PC-9 (cell line): ENCODE measurements around the gene ATP5MC2. TPM values are rescaled to one million over a fixed set of nuclear protein-coding genes. Genes with fewer than 3 reads are reported as not detected.
A peak's percentile ranks its signal among the peaks of the same experiment; 100 is the strongest.

ENCODE experiments used
- BruUV-seq: library from RNA; stranded (reverse); fragments of 400-500 nt; replicated peaks from 2 replicates; lab custom pipeline; 2021; lab: Mats Ljungman, UMichigan
- CTCF ChIA-PET: fragments of 300-600 bp; sonication (Branson Sonifier 250); formaldehyde crosslinking; loops from one replicate; lab custom pipeline; 2022; ENCODE audit warnings: antibody characterized with exemption; lab: Charles Lee
- POLR2A ChIA-PET: fragments of 300-600 bp; sonication (Branson Sonifier 250); formaldehyde crosslinking; loops from one replicate; lab custom pipeline; 2022; ENCODE audit warnings: antibody characterized with exemption; ENCODE audit not compliant: unreplicated experiment; lab: Charles Lee
- DNase-seq, 2 experiments: peaks; one replicate each; pipeline versions ENCODE4 v3.0.0 to v3.0.0-alpha.2; 2015 to 2022; ENCODE audit warnings: mixed read lengths in 1 of 2
- H2AFZ ChIP-seq: fragments of 200-600 bp; sonication (generic); 2 replicates; pipeline ENCODE4 v1.8.1; 2017; ENCODE audit warnings: antibody characterized with exemption
- H3F3A ChIP-seq: fragments of 200-600 bp; sonication (generic); 2 replicates; pipeline ENCODE4 v1.8.1; 2017; ENCODE audit warnings: antibody characterized with exemption, mild to moderate bottlenecking, low read depth; ENCODE audit not compliant: insufficient read depth
- H3K27ac ChIP-seq: fragments of 200-600 bp; sonication (generic); 2 replicates; pipeline ENCODE4 v1.6.1; 2016; ENCODE audit warnings: mixed run types
- H3K27me3 ChIP-seq: fragments of 200-600 bp; sonication (generic); 2 replicates; pipeline ENCODE4 v1.6.1; 2016; ENCODE audit warnings: low read depth, mixed run types; ENCODE audit not compliant: insufficient read depth
- H3K36me3 ChIP-seq: fragments of 200-600 bp; sonication (generic); 2 replicates; pipeline ENCODE4 v1.6.1; 2016; ENCODE audit warnings: low read depth, mixed run types
- H3K4me1 ChIP-seq: fragments of 200-600 bp; sonication (generic); replicated peaks from 2 replicates; pipeline ENCODE4 v1.6.1; 2016; ENCODE audit warnings: mixed run types; ENCODE audit not compliant: insufficient read depth
- H3K4me2 ChIP-seq: fragments of 200-600 bp; sonication (generic); 2 replicates; pipeline ENCODE4 v1.6.1; 2017; ENCODE audit warnings: mixed run types
- H3K4me3 ChIP-seq: fragments of 200-600 bp; sonication (generic); 2 replicates; pipeline ENCODE4 v1.6.1; 2016; ENCODE audit warnings: mixed run types
- H3K79me2 ChIP-seq: fragments of 200-600 bp; sonication (generic); 2 replicates; pipeline ENCODE4 v1.6.1; 2017; ENCODE audit warnings: low read depth, mixed run types
- H3K9me2 ChIP-seq: fragments of 200-600 bp; sonication (generic); 2 replicates; pipeline ENCODE4 v1.8.1; 2017; ENCODE audit warnings: mild to moderate bottlenecking; ENCODE audit not compliant: insufficient read depth
- H3K9me3 ChIP-seq: fragments of 200-600 bp; sonication (generic); 2 replicates; pipeline ENCODE4 v1.8.1; 2016; ENCODE audit warnings: low read depth; ENCODE audit not compliant: insufficient read depth
- H4K20me1 ChIP-seq: fragments of 200-600 bp; sonication (generic); 2 replicates; pipeline ENCODE4 v1.8.1; 2017; ENCODE audit not compliant: insufficient read depth
- EZH2 ChIP-seq: fragments of 200-600 bp; sonication (generic); IDR thresholded peaks from 2 replicates; pipeline ENCODE4 v1.8.0; 2017; ENCODE audit warnings: antibody characterized with exemption, low read depth
- intact Hi-C: fragments of 100-400 bp; cut with micrococcal nuclease; formaldehyde crosslinking; loops from one replicate; pipeline ENCODE4 v1.10.0; 2022; ENCODE audit not compliant: unreplicated experiment
- total RNA-seq: library from RNA; stranded (reverse); gene quantifications from 2 replicates; pipeline ENCODE4 v1.2.3, GENCODE V29; 2021
- TF ChIP-seq, protein P1 (sequence below): fragments of 200-600 bp; sonication (generic); conservative IDR thresholded peaks from 2 replicates; pipeline ENCODE4 v1.6.1; 2017; ENCODE audit warnings: mixed run types, antibody characterized with exemption, mild to moderate bottlenecking, moderate library complexity

ATP5MC2 gene
- total RNA-seq, 1 experiment from 2014 or later = 270 TPM

DNA sequence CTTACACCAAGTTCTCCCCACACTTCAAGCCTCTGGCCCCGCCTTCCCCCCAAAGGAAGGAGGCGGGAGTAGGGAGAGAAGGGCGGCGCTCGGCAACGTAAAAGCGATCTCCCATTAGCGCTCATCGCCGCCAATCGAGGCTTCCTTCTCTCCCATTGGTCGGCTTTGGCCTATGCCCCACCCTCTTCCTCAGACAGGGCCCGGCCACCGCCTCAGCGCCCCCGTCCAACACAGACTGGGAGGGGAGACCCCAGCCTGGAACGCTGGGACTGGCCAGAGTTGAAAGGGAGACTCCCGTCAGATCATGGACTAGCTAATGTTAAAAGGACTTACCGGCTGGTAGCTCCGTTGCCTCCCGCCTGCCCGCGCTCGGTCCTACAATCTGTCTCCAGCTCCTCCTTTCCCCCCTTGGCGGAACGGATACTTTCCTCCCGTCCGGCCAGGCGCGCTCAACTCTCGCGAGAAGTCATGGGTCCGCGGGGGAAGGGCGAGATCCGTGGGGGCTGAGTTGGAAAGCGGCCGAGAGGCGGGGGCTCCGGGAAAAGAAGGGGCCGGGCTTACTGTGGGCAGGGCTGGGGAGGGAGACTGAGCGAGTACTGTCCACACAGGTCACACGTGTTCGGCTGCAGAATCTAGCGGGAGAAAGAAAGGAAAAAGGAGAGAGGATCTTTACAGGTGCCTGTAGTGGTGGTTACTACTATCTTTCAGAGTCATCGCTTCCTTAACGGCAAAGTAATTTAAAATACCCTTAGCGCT, 49.8 kb downstream of the ATP5MC2 start, which contains the start of gene ATF7:
Gene ATF7, minus strand, starts transcription at position 437 of the 756 bp plus-strand sequence. CDS start 25,382 bp downstream, outside the sequence.
- Histone ChIP-seq H3K27me3 (no peaks in the 10 kb centered on the region), H4K20me1 (no peaks in the 10 kb centered on the region; the same call in 1 of the 2 replicates), H3K9me2 (no peaks in the 10 kb centered on the region), H3K9me3 (no peaks in the 10 kb centered on the region), H3K4me1 (peaks cover 29% of the 10 kb centered on the region), H3K4me3 (peak within 1 kb of the TSS; percentile 82), H3K4me2 (peak within 1 kb of the TSS; percentile 100), H3F3A (0 out of 2 replicates have a peak, but pooled peaks cover 6% of the 10 kb centered on the region), H2AFZ (peak within 1 kb of the TSS; percentile 84), H3K36me3 (no peaks in the 10 kb centered on the region), H3K27ac (peak within 1 kb of the TSS; percentile 72), H3K79me2 (peaks cover 44% of the 10 kb centered on the region)
- TF ChIP-seq, protein P1, sequence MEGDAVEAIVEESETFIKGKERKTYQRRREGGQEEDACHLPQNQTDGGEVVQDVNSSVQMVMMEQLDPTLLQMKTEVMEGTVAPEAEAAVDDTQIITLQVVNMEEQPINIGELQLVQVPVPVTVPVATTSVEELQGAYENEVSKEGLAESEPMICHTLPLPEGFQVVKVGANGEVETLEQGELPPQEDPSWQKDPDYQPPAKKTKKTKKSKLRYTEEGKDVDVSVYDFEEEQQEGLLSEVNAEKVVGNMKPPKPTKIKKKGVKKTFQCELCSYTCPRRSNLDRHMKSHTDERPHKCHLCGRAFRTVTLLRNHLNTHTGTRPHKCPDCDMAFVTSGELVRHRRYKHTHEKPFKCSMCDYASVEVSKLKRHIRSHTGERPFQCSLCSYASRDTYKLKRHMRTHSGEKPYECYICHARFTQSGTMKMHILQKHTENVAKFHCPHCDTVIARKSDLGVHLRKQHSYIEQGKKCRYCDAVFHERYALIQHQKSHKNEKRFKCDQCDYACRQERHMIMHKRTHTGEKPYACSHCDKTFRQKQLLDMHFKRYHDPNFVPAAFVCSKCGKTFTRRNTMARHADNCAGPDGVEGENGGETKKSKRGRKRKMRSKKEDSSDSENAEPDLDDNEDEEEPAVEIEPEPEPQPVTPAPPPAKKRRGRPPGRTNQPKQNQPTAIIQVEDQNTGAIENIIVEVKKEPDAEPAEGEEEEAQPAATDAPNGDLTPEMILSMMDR = no peak
- TF ChIP-seq EZH2 = no peak
- no TSS peak for BruUV-seq
- CTCF ChIA-PET = interaction anchor here (0.7 kb wide), 2 partner anchors 100 to 132 kb away, joined by 3 to 5 read pairs; no protein-coding TSS in a partner anchor
- peak; percentile 90 to 98 for DNase-seq
- intact Hi-C loops = loop anchor here (1.0 kb wide), 1 partner anchor 50 kb away; the partner anchor contains the start of gene ATP5MC2
- POLR2A ChIA-PET = interaction anchor here (0.5 to 0.7 kb wide), 2 partner anchors 27 to 49 kb away, joined by 6 to 13 read pairs; no protein-coding TSS in a partner anchor

DNA sequence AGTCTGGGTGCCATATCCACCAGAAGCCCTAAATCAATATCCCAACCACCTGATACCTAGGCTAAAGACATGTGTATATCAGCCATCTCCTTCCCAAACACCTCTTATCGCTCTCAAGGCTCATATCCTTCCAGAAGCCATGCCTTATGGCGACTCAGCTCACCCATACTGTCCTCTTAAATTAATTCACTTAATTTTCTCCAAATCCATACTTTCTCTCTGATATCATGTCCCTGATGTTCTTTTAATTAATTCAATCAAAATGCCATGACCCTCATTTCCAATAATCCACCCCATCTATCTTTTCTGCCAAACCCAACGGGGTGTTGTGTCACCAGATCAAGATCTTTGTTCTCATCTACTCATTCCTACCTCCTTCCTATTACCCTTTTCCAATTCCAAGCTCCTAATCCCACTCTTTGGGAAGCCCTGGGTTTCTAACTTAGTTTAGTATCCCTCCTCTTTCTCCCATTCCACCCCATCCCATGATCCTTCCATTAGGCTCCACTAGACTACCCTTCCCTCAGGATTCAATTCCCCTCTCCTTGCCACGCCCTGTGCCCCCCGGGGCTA, 50.4 kb downstream of the ATP5MC2 start:
- intact Hi-C loops = no loop called here
- no peaks in the 10 kb centered on the region for H3K9me3 ChIP-seq
- H3K9me2 ChIP-seq = no peaks in the 10 kb centered on the region
- H3K4me1 ChIP-seq = peaks cover 29% of the 10 kb centered on the region
- no peak for TF ChIP-seq EZH2
- TF ChIP-seq, protein P1 = no peak
- peak overlapping the region; percentile 82 for H3K4me3 ChIP-seq
- H3K36me3 ChIP-seq = no peaks in the 10 kb centered on the region
- H2AFZ ChIP-seq = peak overlapping the region; percentile 84
- no TSS peak for BruUV-seq
- peak overlapping the region; percentile 100 for H3K4me2 ChIP-seq
- 0 out of 2 replicates have a peak, but pooled peaks cover 6% of the 10 kb centered on the region for H3F3A ChIP-seq
- no peak for DNase-seq
- CTCF ChIA-PET = interaction anchor here (0.6 to 0.7 kb wide), 3 partner anchors 45 to 131 kb away, joined by 3 to 5 read pairs (median 3); no protein-coding TSS in a partner anchor
- POLR2A ChIA-PET = interaction anchor here (0.5 to 0.7 kb wide), 3 partner anchors 28 to 252 kb away, joined by 6 to 13 read pairs (median 7); no protein-coding TSS in a partner anchor
- H4K20me1 ChIP-seq = no peaks in the 10 kb centered on the region; the same call in 1 of the 2 replicates
- H3K27ac ChIP-seq = peak overlapping the region; percentile 72
- no peaks in the 10 kb centered on the region for H3K27me3 ChIP-seq
- peaks cover 51% of the 10 kb centered on the region for H3K79me2 ChIP-seq

DNA sequence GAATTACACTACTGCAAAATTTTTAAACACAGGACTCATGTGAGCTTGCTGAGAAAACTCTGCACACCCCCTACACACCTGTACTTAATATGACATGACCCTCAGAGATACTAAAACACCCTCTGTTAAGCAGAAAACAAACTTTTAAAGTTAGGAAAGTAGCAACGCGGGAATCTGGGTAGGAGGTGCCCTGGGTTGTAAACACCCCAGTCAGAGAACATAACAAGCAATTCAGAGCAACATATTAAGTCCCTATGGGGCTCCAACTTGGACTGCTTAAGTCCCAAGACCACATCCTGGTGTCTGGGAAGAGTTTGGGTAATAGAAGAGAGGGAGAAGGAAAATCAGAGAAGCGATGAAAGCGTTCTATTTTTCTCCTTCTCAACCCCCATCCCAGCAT, 50.9 kb downstream of the ATP5MC2 start:
- no peak for TF ChIP-seq EZH2
- TF ChIP-seq, protein P1 = no peak

More for the DNA sequence above, 50.9 kb downstream of the ATP5MC2 start:
- Histone ChIP-seq H3K36me3 (no peaks in the 10 kb centered on the region), H3K4me2 (peak overlapping the region; percentile 100), H3K4me1 (peaks cover 29% of the 10 kb centered on the region), H2AFZ (no peak overlapping the region), H3F3A (0 out of 2 replicates have a peak, but pooled peaks cover 6% of the 10 kb centered on the region), H3K27me3 (no peaks in the 10 kb centered on the region), H3K9me2 (no peaks in the 10 kb centered on the region), H3K79me2 (peaks cover 53% of the 10 kb centered on the region), H3K9me3 (no peaks in the 10 kb centered on the region), H4K20me1 (no peaks in the 10 kb centered on the region; the same call in 1 of the 2 replicates), H3K27ac (no peak overlapping the region), H3K4me3 (peak overlapping the region; percentile 82)
- CTCF ChIA-PET = interaction anchor here (0.5 to 0.6 kb wide), 2 partner anchors 45 to 79 kb away, joined by 3 read pairs; no protein-coding TSS in a partner anchor
- POLR2A ChIA-PET = interaction anchor here (0.6 to 0.7 kb wide), 2 partner anchors 251 to 546 kb away, joined by 7 to 9 read pairs; partner anchors contain the start of gene SPRYD3
- intact Hi-C loops = no loop called here
- DNase-seq = no peak
- BruUV-seq = TSS peak; percentile 31
